ENCODE measurements around the gene ARSB.

DNA sequence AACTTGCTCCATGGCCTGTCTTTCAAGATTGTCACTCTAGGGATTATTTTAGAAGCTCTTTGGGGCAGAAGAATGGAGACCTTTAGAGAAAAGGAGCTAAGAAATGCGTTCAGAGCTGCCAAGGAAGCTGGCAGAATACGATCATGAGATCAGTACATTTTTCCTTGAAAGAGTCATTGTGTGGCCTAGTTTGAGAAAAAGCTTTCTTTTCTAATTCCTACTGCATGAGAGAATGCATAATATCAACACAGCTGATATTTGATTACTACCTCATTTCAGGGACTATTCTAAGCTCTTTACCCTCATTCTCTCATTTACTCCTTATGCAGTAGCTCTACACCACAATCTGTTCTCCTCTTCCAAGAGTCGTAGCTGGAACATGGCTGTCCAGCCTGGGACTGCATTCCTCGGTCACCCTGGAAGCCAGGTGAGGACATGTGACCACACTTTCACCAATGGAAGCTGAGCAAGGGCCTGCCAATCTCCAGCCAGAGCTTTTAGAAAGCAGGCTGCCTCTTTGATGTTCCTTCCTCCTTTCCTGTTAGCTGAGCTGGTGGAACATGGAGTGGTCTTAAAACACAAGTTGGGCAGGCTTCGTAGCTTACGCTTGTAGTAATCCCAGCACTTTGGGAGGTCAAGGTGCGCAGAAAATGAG lies 237.3 kb downstream of the ARSB start:
- TF ChIP-seq, protein P1, sequence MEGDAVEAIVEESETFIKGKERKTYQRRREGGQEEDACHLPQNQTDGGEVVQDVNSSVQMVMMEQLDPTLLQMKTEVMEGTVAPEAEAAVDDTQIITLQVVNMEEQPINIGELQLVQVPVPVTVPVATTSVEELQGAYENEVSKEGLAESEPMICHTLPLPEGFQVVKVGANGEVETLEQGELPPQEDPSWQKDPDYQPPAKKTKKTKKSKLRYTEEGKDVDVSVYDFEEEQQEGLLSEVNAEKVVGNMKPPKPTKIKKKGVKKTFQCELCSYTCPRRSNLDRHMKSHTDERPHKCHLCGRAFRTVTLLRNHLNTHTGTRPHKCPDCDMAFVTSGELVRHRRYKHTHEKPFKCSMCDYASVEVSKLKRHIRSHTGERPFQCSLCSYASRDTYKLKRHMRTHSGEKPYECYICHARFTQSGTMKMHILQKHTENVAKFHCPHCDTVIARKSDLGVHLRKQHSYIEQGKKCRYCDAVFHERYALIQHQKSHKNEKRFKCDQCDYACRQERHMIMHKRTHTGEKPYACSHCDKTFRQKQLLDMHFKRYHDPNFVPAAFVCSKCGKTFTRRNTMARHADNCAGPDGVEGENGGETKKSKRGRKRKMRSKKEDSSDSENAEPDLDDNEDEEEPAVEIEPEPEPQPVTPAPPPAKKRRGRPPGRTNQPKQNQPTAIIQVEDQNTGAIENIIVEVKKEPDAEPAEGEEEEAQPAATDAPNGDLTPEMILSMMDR (IDR thresholded peaks at IDR 0.05; ENCODE audit: low read length) = no peak
- TF ChIP-seq EZH2 (optimal IDR thresholded peaks at IDR 0.05; ENCODE audit: low read depth, low read length) (no peak), EZH2phosphoT487 (IDR thresholded peaks at IDR 0.05; ENCODE audit: low read length) (no peak)
